Measurements from ENCODE around the gene FBN1.

FBN1 gene

DNA sequence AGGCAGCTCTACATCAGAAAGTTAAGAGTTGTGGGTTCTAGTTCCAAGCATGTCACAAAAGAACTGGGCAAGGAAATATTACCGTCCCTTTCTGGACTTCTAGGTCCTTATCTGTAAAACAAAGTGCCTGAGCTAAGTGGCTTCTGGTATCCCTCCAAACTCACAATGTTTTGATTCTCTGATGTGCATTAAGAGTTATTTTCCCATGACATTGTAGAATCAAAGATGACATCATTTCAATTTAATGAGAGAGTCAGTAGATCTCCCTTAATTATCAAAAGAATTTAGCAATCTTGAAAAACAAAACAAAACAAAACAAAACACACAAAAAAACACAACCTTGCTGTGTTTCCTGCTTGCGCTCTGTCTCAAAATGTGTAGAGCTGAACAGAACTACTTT, 225.6 kb downstream of the FBN1 start:
- no peak for DNase-seq

DNA sequence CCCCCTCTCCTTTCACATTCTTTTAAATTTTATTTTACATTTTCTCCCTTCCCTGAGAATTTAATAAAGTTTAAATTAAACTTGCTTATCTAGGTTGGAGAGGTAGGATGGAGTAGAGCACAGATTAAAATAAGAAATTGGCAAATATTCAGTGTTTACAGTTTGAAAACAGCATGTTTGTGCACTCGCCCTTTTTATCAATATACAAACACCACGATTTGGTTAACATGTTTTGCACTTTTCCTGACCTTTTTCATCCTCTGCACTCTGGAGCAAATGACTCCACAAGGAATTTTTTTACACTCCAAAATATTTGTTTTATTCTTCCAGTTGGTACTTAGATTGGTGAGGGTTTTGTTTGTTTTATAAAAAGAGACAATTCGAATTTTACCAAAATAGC, 227.2 kb downstream of the FBN1 start:
- no peak for DNase-seq

DNA sequence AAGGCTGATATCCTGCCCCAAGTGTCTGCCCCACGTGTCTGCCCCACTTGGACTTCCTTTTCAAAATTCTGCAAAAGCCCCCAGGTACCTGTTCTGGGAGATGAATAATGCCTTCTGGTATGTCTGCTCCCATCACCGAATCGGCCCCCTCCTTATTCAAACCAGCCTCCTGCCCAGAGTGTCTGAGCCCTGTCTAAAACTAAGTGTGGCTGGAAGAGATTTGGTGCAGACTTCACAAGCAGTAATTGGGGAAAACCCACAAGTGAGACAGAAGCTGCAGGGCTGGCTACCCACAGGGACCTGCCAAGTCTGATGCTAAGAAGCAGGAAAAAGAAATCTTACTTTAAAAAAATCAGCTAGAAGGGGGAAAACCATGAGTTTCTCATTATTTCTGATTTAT, 229.2 kb downstream of the FBN1 start:
- DNase-seq: no peak

GRCh38 chr15:48415036-48415886, 230.2 kb downstream of the FBN1 start:
- no peak for DNase-seq

- DNase-seq: no peak
These were observed 231.5 kb downstream of the FBN1 start for GRCh38 chr15:48414015-48414414.

GRCh38 chr15:48413304-48413703, 232.2 kb downstream of the FBN1 start:
- DNase-seq: no peak

DNA sequence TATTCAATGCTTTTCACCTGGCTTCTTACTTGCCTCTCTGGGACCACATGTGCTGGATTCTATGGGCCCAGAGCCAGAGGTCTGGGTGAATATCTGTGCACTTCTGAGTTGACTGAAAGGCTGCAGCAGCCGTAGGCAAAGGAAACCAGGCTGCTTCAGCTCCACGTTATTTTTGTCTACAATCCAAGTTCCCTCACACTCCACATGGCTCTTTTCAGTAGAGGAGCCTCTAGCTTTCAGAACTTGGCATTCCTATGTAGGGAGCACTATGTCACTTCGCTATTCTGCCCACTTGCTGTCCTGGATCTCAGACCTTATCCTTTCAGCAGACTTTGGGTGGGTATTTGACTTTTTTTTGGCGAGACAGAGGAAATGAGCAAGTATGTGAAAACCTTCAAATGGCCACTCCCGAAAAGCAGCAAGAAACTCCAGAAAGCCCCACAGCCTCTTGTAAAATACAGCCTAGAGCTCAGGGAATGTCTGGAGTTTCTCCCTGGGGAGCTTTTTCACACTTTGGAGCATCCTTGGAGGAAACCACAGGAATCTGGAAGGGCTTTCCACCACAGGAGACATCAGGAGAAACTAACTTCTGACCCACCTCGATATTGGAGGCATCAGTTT, 233.4 kb downstream of the FBN1 start:
- no peak for DNase-seq

DNA sequence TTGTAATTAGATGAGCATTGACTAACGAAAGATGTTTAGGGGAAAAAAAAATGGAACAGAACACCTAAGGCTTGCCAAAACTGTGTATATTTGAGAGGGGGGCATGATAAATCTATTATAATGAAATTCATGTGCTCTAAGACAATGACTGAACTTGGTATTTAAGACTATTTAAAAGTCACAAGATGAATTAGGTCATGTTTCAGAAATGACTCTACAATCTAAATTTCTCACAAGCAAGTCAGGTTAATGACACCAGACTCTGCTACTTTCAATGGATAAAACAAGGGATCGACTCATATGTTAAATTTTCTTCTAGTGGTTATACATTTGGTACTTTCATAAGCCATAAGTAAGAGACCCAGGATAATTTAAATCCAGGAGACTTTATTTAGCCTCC, 235.9 kb downstream of the FBN1 start:
- no peak for DNase-seq

- no peak for DNase-seq
These were observed 237.2 kb downstream of the FBN1 start for GRCh38 chr15:48408327-48408726.

DNA sequence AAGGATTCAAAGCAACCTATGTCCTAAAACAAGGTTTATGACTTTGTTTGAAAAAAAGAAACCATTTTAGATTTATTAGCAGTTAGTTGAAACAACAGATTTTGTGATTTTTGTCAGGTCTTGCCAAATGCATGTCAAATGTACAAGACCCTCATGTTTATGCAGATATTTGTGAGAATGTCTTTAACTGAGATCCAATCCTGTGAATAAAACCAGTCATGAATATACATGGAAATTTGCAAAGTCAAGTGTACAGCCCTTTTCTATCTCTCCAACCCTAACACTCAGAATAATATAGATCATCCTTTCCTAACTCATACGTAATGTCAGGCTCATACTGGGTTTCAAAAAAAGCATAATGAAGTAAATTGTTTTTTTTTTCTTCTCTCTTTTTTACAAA, 237.9 kb downstream of the FBN1 start:
- no peak for DNase-seq

DNA sequence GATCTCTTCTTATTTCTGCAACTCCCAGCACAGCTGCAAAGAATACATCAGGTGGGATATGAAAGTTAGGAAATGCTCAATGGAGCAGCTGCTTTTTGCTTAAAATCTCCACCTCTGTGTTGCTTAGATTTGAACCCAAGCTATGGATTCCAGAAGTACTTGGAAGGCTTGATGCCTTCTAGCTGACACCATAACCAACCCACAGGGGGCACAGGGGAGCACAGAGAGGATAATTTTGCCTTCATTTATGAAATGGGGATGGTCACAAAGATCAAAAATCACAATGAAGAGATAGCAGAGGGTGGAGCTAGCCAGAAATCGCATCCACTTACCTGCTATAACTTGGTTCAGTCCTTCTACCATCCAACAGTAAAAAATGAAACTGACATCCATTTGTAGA, 238.6 kb downstream of the FBN1 start:
- DNase-seq: no peak

- no peak for DNase-seq
These were observed 239.1 kb downstream of the FBN1 start for GRCh38 chr15:48406266-48406891.

DNA sequence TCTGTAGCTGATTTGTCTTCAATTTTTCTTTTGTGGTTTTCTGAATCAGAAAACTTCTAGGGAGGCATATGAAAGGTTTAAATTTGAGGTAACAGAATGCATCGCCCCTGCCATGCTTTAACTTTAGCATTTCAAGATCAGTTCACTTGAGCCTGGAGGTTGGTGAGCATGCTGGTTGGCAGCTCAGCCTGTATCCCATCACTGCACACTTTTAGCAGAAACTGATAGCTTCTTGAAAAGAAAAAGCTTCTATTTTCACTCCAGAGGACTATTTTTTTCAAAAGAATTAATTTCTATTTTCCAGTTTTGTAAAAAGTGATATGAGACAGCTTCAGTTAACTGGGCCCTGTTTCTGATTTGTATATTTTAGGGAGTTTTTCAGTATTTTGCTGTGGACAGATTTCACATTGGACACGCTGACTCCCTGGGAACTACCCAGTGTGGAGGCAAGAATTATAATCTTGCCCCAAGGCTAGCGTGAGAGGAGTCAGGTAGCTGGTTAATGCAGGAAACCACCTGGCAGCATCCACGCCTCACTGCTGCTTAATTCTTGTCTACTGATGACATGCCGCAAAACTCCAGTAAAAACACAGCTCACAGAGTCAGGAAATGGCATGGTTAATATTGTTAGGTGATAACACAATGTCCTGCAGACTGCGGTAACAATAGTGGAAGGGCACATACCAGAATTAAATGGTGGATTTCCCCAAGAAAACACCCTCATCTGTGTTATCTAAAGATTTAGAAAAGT, 242.9 kb downstream of the FBN1 start:
- DNase-seq: no peak

GRCh38 chr15:48400086-48400485, 245.4 kb downstream of the FBN1 start:
- no peak for DNase-seq

DNA sequence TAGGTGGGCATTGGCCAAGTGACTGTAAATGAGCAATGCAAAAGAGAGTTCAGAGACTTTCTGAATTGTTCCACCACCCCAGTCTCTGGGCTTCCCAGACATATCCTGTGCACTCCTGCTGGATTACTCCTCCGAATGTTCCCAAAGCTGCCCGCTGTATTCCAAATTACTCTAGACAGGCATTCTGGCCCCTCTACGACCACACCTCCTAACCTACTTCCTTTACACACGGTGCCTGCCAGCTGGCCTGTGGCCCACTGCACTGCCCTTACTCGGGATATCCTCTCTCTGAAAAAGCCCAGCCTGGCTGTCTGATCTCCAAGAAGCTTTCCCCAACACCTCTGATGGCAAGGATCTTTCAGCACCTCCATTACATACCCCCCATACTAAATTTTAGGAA, 247.7 kb downstream of the FBN1 start:
- no peak for DNase-seq

DNA sequence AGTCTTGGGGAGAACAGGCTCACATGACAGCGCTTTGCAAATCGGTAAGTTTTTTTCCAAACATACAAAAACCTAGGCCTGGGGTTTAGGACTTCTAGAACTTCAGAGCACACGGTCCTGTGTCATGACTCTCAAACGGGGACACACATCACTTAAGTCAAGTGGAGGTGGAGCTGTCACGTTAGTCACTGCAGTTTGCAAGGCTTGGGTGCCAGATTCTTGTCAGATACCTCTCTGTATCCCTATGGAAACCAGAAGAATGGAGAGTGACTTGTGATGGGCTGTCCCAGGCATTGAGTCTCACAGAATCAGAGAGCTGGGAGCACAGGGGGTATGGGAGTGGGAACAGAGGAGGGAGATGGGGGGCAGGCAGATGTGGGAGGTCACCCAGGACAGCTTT, 249.5 kb downstream of the FBN1 start:
- no peak for DNase-seq

GRCh38 chr15:48395521-48396011, 249.9 kb downstream of the FBN1 start:
- DNase-seq: no peak

- no peak for DNase-seq
These were observed 250.5 kb downstream of the FBN1 start for GRCh38 chr15:48394970-48395369.

DNA sequence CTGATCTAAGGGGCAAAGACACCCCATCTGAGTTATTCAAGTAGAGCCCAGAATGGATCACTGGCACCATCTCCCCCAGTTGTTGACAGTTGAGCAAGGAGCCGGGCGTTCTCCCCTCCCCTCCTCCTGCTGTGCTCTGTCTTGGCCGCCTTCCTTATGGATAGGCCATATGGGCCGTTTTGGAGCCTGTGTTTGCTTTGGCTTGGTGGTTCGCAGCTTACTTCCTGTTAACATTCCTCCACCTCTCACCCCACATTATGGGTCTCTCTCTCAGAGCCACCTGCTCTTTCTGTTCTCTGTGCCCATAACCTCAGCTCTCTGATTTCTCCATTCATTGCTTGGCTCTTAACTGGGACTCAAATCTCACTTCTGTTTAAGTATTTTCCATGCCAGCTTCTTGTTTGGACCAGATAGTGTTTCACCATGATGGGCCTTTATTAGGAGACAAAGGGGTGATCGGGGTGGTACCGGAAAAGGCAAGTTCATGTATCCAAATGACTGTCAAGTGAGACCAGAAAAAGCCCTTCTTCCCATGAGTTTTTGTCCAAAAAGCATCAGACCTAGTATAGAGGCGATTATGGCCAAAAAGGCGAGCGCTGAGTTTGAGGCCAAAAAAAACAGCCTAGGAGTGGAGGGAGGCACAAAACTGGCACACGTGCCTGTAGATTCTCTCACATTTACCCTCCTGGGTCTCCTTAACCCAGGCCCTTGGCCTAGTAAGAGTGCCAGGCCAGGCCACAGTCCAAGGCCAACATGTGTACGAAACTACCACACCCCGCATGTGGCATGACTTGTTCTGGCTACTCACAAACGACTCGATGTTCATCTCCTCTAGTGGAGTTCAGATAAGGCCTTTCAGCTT, 251.6 kb downstream of the FBN1 start:
- no peak for DNase-seq

GRCh38 chr15:48392356-48392755, 253.2 kb downstream of the FBN1 start:
- DNase-seq: no peak

GRCh38 chr15:48391950-48392349, 253.6 kb downstream of the FBN1 start:
- no peak for DNase-seq

DNA sequence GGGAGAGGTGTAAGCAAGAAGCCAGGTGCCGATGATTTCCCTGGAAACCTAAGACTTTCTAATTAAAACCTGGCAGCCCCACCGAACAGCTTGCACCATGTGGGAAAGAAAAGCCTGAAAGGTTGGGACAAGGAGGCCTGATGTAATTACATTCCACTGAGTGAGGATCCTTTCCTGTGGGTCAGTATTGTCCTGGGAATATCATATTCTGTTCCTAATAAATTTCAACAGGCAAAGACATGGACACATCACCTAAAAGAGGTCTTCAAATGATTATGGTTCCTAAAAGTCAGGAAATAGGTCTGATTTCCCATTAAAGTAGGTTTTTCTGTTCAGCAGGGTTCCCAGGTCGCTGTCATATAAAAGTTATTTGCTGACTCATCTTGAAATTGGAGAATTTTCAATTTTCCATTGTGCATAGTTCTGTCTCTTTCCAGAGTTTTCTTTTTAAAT, 255.8 kb downstream of the FBN1 start:
- no peak for DNase-seq
